CD14-positive monocyte (primary cell): ENCODE results near the gene ZNF511. TPM values are rescaled to one million over a fixed set of nuclear protein-coding genes. Genes with fewer than 3 reads are reported as not detected.

Source experiments
- DNase-seq, 3 donors: peaks; one replicate each; pipeline ENCODE4 v3.0.0-alpha.2; 2011 to 2022
- H2AFZ ChIP-seq: 2 replicates; pipeline ENCODE4 v1.6.0; 2012; ENCODE audit warnings: mild to moderate bottlenecking, low read depth, low read length, inconsistent platforms; ENCODE audit not compliant: insufficient read depth, poor library complexity, severe bottlenecking
- H3K27ac ChIP-seq, 2 donors: 1 replicate in 1 of 2; 2 replicates in 1 of 2; pipeline ENCODE4 v1.5.1; 2012 to 2013; ENCODE audit warnings: low read length in 2 of 2, control low read depth in 1 of 2, inconsistent platforms in 1 of 2, low read depth in 1 of 2, mild to moderate bottlenecking in 1 of 2
- H3K27me3 ChIP-seq, 2 donors: one replicate each; pipeline versions ENCODE4 v1.6.0 to v1.6.1; 2011 to 2013; ENCODE audit warnings: low read length in 2 of 2; ENCODE audit not compliant: control insufficient read depth in 2 of 2, insufficient read depth in 2 of 2
- H3K36me3 ChIP-seq, 2 donors: replicated peaks in 1 of 2; 1 replicate in 1 of 2; 2 replicates in 1 of 2; pipeline versions ENCODE4 v1.5.1 to v1.6.1; 2012 to 2013; ENCODE audit warnings: low read length in 2 of 2, control low read depth in 1 of 2, inconsistent platforms in 1 of 2, mild to moderate bottlenecking in 1 of 2; ENCODE audit not compliant: insufficient read depth in 2 of 2, control insufficient read depth in 1 of 2
- H3K4me1 ChIP-seq, 2 donors: 1 replicate in 1 of 2; 2 replicates in 1 of 2; pipeline versions ENCODE4 v1.5.1 to v1.6.1; 2012 to 2013; ENCODE audit warnings: low read length in 2 of 2, control low read depth in 1 of 2, inconsistent platforms in 1 of 2, mild to moderate bottlenecking in 1 of 2, moderate library complexity in 1 of 2; ENCODE audit not compliant: insufficient read depth in 2 of 2, control insufficient read depth in 1 of 2
- H3K4me2 ChIP-seq: replicated peaks from 2 replicates; pipeline ENCODE3; 2012; ENCODE audit warnings: low read length, moderate library complexity, mild to moderate bottlenecking; ENCODE audit not compliant: poor library complexity, severe bottlenecking; ENCODE audit errors: extremely low read depth
- H3K4me3 ChIP-seq, 3 experiments: fragments of 200-600 bp in 1 of 3; sonication (generic) in 1 of 3; replicated peaks in 1 of 3; 1 replicate in 2 of 3; 2 replicates in 1 of 3; pipeline ENCODE4 v1.5.1; 2011 to 2013; ENCODE audit warnings: low read length in 3 of 3, mild to moderate bottlenecking in 3 of 3, control low read depth in 2 of 3, low read depth in 2 of 3, inconsistent platforms in 1 of 3, moderate library complexity in 1 of 3
- H3K79me2 ChIP-seq: 2 replicates; pipeline ENCODE4 v1.6.0; 2012; ENCODE audit warnings: mild to moderate bottlenecking, control low read depth, inconsistent platforms, low read length, moderate library complexity; ENCODE audit not compliant: insufficient read depth
- H3K9ac ChIP-seq: 2 replicates; pipeline ENCODE4 v1.6.0; 2017; ENCODE audit warnings: low read length, mild to moderate bottlenecking; ENCODE audit not compliant: insufficient read depth, poor library complexity, severe bottlenecking
- H3K9me3 ChIP-seq, 2 donors: replicated peaks in 1 of 2; 1 replicate in 1 of 2; 2 replicates in 1 of 2; pipeline versions ENCODE4 v1.5.1 to v1.6.1; 2012 to 2013; ENCODE audit warnings: low read length in 2 of 2, control low read depth in 1 of 2; ENCODE audit not compliant: control insufficient read depth in 1 of 2, insufficient read depth in 1 of 2
- H4K20me1 ChIP-seq: 2 replicates; pipeline ENCODE4 v1.6.0; 2012; ENCODE audit warnings: mild to moderate bottlenecking, low read length, control low read depth, moderate library complexity; ENCODE audit not compliant: insufficient read depth
- H3K27ac Mint-ChIP-seq, 7 donors: one replicate each; pipeline ENCODE4 v1.8.0; 2020; ENCODE audit warnings: mild to moderate bottlenecking in 7 of 7, mixed read lengths in 7 of 7, moderate library complexity in 6 of 7, inconsistent platforms in 2 of 7
- H3K27me3 Mint-ChIP-seq, 3 donors: one replicate each; pipeline ENCODE4 v1.8.0; 2021 to 2022; ENCODE audit warnings: low read depth in 3 of 3, mild to moderate bottlenecking in 3 of 3, mixed read lengths in 3 of 3, moderate library complexity in 3 of 3, inconsistent platforms in 1 of 3
- H3K36me3 Mint-ChIP-seq, 2 donors: one replicate each; pipeline ENCODE4 v1.8.0; 2020; ENCODE audit warnings: mixed read lengths in 2 of 2, inconsistent platforms in 1 of 2, mild to moderate bottlenecking in 1 of 2
- H3K4me1 Mint-ChIP-seq: one replicate; pipeline ENCODE4 v1.8.0; 2020; ENCODE audit warnings: mild to moderate bottlenecking, mixed read lengths
- H3K4me3 Mint-ChIP-seq, 2 donors: one replicate each; pipeline ENCODE4 v1.8.0; 2020; ENCODE audit warnings: mild to moderate bottlenecking in 2 of 2, mixed read lengths in 2 of 2, moderate library complexity in 1 of 2
- H3K9me3 Mint-ChIP-seq, 7 donors: one replicate each; pipeline ENCODE4 v1.8.0; 2020 to 2022; ENCODE audit warnings: mixed read lengths in 7 of 7, mild to moderate bottlenecking in 6 of 7, moderate library complexity in 6 of 7, inconsistent platforms in 2 of 7
- CTCF ChIP-seq: fragments of 200-600 bp; IDR thresholded peaks from one replicate; pipeline ENCODE4 v1.8.0; 2022; ENCODE audit warnings: antibody characterized with exemption, mild to moderate bottlenecking
- WGBS: methylation state at CpG from one replicate; pipeline ENCODE4 v1.1.5; 2013; ENCODE audit warnings: missing lambda C conversion rate; ENCODE audit not compliant: insufficient coverage; 5-methylcytosine and 5-hydroxymethylcytosine counted together
- intact Hi-C, 2 donors: fragments of 100-400 bp; cut with micrococcal nuclease; formaldehyde crosslinking; loops; one replicate each; pipeline versions ENCODE4 v1.15.0 to v1.15.1; 2023
- polyA plus RNA-seq, 3 donors: library from polyadenylated mRNA; depleted of rRNA in 1 of 3; unstranded in 2 of 3; stranded (reverse) in 1 of 3; fragments of 300-500 nt in 2 of 3; fragments of >200 nt in 1 of 3; fragmentation: Illumina TruSeq in 2 of 3; gene quantifications; 1 replicate in 2 of 3; 2 replicates in 1 of 3; pipeline ENCODE4 v1.2.3, GENCODE V29; 2012 to 2021

The ZNF511 gene
- polyA plus RNA-seq, 3 donors, result 30.3 to 118 (median 84.7) TPM

- H3K4me3 Mint-ChIP-seq, result peak overlapping the region in 1 of 2 donors; percentile 3
- Histone ChIP-seq H3K27ac (no peak overlapping the region), H3K27me3 (peaks cover 0 to 14% of the 10 kb centered on the region in 2 donors), H3K79me2 (no peaks in the 10 kb centered on the region), H3K36me3 (no peaks in the 10 kb centered on the region), H3K4me1 (no peaks in the 10 kb centered on the region), H4K20me1 (peaks cover 8% of the 10 kb centered on the region), H3K4me3 (no peak overlapping the region), H3K9ac (no peak overlapping the region), H3K9me3 (peaks cover 0 to 3% of the 10 kb centered on the region in 2 donors), H3K4me2 (no peak overlapping the region), H2AFZ (no peak overlapping the region)
- H3K27ac Mint-ChIP-seq, result no peak overlapping the region
- peaks cover 0 to 3% (median 0%) of the 10 kb centered on the region in 7 donors for H3K9me3 Mint-ChIP-seq
- peaks cover 12 to 43% (median 19%) of the 10 kb centered on the region in 3 donors for H3K27me3 Mint-ChIP-seq
- H3K4me1 Mint-ChIP-seq, result no peaks in the 10 kb centered on the region
- no peaks in the 10 kb centered on the region for H3K36me3 Mint-ChIP-seq
- DNase-seq, result no peak
- WGBS, result 93% methylated on average over 8 of the region's 8 CpGs
- intact Hi-C loops, result no loop called here
- no peak for TF ChIP-seq CTCF
Measured at GRCh38 chr10:133349160-133349568, 40.5 kb downstream of the ZNF511 start.

GRCh38 chr10:133349577-133350011 is 40.9 kb downstream of the ZNF511 start:
- H3K4me3 Mint-ChIP-seq, result no peak overlapping the region
- peaks cover 8 to 40% (median 18%) of the 10 kb centered on the region in 3 donors for H3K27me3 Mint-ChIP-seq
- Histone ChIP-seq H3K9ac (no peak overlapping the region), H3K4me1 (no peaks in the 10 kb centered on the region), H3K36me3 (no peaks in the 10 kb centered on the region), H2AFZ (no peak overlapping the region), H3K27me3 (peaks cover 0 to 14% of the 10 kb centered on the region in 2 donors), H3K27ac (no peak overlapping the region), H3K9me3 (peaks cover 0 to 3% of the 10 kb centered on the region in 2 donors), H3K4me3 (no peak overlapping the region), H4K20me1 (peaks cover 12% of the 10 kb centered on the region), H3K79me2 (no peaks in the 10 kb centered on the region), H3K4me2 (no peak overlapping the region)
- H3K27ac Mint-ChIP-seq, result no peak overlapping the region
- peaks cover 0 to 2% of the 10 kb centered on the region in 2 donors for H3K36me3 Mint-ChIP-seq
- no peaks in the 10 kb centered on the region for H3K4me1 Mint-ChIP-seq
- DNase-seq, result no peak
- intact Hi-C loops, result no loop called here
- TF ChIP-seq CTCF, result no peak
- WGBS, result 79% methylated on average over 3 of the region's 9 CpGs
- H3K9me3 Mint-ChIP-seq, result peaks cover 0 to 3% (median 0%) of the 10 kb centered on the region in 7 donors
